ENCODE data around the gene RASA1. TPM values are rescaled to one million over a fixed set of nuclear protein-coding genes. Genes with fewer than 3 reads are reported as not detected.

RASA1 gene
- total RNA-seq, 3 donors from 2014 or later: 31.8 to 54.2 (median 41.1) TPM

GRCh38 chr5:87254035-87254434 lies 13.6 kb upstream of the RASA1 start:
- Histone ChIP-seq H3K36me3 (no peaks in the 10 kb centered on the region), H3K27me3 (no peaks in the 10 kb centered on the region), H3K4me1 (no peaks in the 10 kb centered on the region), H3K27ac (no peak overlapping the region), H3K4me3 (no peak overlapping the region), H3K9me3 (no peaks in the 10 kb centered on the region)
- no peak for DNase-seq (ENCODE audit: low spot score in 2 of 2)
- intact Hi-C loops (cut with DNase I; ENCODE audit: low total_unique reads): no loop called here
- TF ChIP-seq CTCF (IDR thresholded peaks at IDR 0.05): no peak
- no peak for TF ChIP-seq POLR2AphosphoS5 (IDR thresholded peaks at IDR 0.05)
- TF ChIP-seq POLR2A (IDR thresholded peaks at IDR 0.05): no peak

DNA sequence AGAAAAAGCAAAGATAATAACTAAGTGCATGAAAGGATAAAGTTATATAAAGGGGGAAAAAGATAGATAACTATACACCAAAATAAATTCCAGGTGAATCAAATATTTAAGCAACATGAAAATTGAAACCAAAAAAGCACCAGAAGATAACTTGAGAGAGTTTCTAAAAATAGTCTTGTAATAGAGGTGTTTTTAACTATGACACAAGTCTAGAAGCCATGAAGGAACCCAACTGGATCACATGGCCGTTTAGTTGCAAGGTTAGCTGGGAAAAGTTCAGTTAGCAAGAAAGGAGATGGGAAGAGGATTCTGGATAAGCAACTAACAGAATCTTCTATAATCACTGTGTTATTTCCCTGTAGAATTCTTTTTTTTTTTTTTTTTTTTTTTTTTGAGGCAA lies 9.2 kb upstream of the RASA1 start:
- Histone ChIP-seq H3K4me3 (no peak overlapping the region), H3K9me3 (no peaks in the 10 kb centered on the region), H3K27ac (no peak overlapping the region), H3K27me3 (no peaks in the 10 kb centered on the region), H3K4me1 (no peaks in the 10 kb centered on the region), H3K36me3 (no peaks in the 10 kb centered on the region)
- no peak for DNase-seq (ENCODE audit: low spot score in 2 of 2)
- intact Hi-C loops (cut with DNase I; ENCODE audit: low total_unique reads): no loop called here
- TF ChIP-seq POLR2A (IDR thresholded peaks at IDR 0.05) (no peak), CTCF (IDR thresholded peaks at IDR 0.05) (no peak), POLR2AphosphoS5 (IDR thresholded peaks at IDR 0.05) (no peak)

DNA sequence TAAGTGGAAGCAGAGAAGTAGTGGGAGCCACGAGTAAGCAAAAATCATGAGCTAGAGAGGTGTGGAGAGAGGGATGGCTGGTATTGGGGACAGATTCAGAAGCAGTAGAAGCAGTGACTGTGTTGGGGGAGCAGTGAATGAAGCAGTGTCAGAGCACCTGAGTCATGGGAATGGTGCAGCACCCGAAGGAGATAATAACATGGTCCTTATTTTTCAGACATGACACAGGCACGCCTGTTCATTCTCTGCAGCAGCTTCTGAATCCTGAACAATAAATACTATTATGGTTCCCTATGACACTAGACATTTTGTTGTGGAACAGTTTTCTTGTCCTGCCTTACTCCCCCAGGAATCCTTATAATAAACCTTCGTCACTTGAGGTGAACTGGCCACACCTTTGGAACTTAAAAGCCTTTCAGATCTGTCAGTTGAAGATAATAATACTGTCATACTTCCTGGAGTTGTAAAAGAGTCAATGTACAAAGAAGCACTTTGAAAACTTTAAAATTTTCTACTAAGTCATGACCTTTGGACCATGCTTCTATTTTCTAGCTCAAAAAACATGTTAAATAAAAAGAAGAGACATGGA lies 7.0 kb upstream of the RASA1 start:
- Histone ChIP-seq H3K9me3 (no peaks in the 10 kb centered on the region), H3K4me3 (no peak overlapping the region), H3K4me1 (no peaks in the 10 kb centered on the region), H3K27me3 (no peaks in the 10 kb centered on the region), H3K27ac (no peak overlapping the region), H3K36me3 (no peaks in the 10 kb centered on the region)
- TF ChIP-seq POLR2A (IDR thresholded peaks at IDR 0.05) (no peak), POLR2AphosphoS5 (IDR thresholded peaks at IDR 0.05) (no peak), CTCF (IDR thresholded peaks at IDR 0.05) (no peak)
- DNase-seq (ENCODE audit: low spot score in 2 of 2): no peak
- intact Hi-C loops (cut with DNase I; ENCODE audit: low total_unique reads): no loop called here

- intact Hi-C loops (cut with DNase I; ENCODE audit: low total_unique reads): no loop called here
- TF ChIP-seq POLR2AphosphoS5 (IDR thresholded peaks at IDR 0.05) (no peak), CTCF (IDR thresholded peaks at IDR 0.05) (no peak), POLR2A (IDR thresholded peaks at IDR 0.05) (no peak)
- no peak for DNase-seq (ENCODE audit: low spot score in 2 of 2)
- H3K9me3 ChIP-seq: no peaks in the 10 kb centered on the region
- H3K36me3 ChIP-seq: no peaks in the 10 kb centered on the region
- H3K27me3 ChIP-seq: no peaks in the 10 kb centered on the region
- H3K4me1 ChIP-seq: peaks cover 0 to 3% of the 10 kb centered on the region in 2 donors
- H3K4me3 ChIP-seq: no peak overlapping the region
- H3K27ac ChIP-seq: no peak overlapping the region
Measured at GRCh38 chr5:87263498-87263897, 4.2 kb upstream of the RASA1 start.

GRCh38 chr5:87266914-87267573 lies 639 bp upstream of the RASA1 start:
- DNase-seq (ENCODE audit: low spot score in 2 of 2): no peak
- intact Hi-C loops (cut with DNase I; ENCODE audit: low total_unique reads): no loop called here
- TF ChIP-seq POLR2AphosphoS5 (IDR thresholded peaks at IDR 0.05) (no peak), CTCF (IDR thresholded peaks at IDR 0.05) (peak in 1 of 3 donors; percentile 7), POLR2A (IDR thresholded peaks at IDR 0.05) (no peak)
- no peaks in the 10 kb centered on the region for H3K36me3 ChIP-seq
- H3K27me3 ChIP-seq: no peaks in the 10 kb centered on the region
- H3K9me3 ChIP-seq: no peaks in the 10 kb centered on the region
- H3K4me3 ChIP-seq: peak overlapping the region; percentile 86 to 96 (median 94)
- H3K27ac ChIP-seq: peak overlapping the region; percentile 92 to 93
- peaks cover 0 to 3% of the 10 kb centered on the region in 2 donors for H3K4me1 ChIP-seq
